Activated naive CD8-positive, alpha-beta T cell treated with anti-CD3 and anti-CD28 coated beads, Interleukin-2, amount 50 U/mL, for 16 hours (primary cell): ENCODE measurements around the gene ZAP70.

Experiments
- DNase-seq: peaks from one replicate; pipeline ENCODE4 v3.0.0-alpha.2; 2020; ENCODE audit warnings: low read depth, low spot score

Gene ZAP70

DNA sequence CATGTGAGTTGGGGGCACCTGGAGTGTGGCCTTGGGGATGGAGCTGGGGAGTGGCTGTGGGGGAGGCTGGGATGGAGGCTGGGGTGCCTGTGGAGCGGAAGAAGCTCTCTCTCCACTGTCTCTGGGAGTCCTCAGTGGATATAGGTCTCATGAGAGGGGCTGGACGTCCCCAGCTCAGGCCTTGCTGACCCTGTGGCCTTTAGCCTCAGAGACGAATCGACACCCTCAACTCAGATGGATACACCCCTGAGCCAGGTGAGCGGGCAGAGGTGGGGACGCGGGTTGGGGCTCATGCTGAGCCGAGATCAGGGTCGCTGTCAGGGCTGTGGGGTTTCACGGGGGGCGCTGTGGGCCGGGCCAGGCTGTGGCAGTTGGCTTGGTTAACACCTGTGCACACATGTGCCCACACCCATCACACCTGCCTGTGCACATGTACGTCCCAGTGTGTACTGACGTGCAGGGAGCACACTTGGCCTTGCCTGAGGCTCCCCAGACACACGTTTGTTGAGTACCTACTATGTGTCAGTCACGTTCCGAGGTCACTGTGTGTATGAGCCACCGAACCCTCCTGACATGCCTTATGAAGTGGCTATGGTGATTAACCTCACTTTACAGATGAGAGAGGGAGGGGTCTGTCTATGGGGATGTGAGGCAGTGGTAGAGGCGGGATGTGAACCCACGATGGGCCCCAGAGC, 20.1 kb downstream of the ZAP70 start:
- no peak for DNase-seq

- DNase-seq = no peak
Measured at GRCh38 chr2:97734061-97735051, 21.0 kb downstream of the ZAP70 start.

DNA sequence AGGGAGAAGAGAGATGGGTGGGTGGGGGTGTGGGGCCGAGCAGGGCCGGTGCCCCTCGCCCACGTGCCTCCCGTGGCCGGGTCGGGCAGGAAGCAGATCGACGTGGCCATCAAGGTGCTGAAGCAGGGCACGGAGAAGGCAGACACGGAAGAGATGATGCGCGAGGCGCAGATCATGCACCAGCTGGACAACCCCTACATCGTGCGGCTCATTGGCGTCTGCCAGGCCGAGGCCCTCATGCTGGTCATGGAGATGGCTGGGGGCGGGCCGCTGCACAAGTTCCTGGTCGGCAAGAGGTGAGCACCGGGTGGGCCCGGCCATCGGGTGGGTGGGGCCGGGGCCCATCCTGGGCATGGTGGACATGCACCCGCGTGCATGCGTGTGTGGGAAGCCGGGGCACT, 21.8 kb downstream of the ZAP70 start:
- DNase-seq = no peak

DNA sequence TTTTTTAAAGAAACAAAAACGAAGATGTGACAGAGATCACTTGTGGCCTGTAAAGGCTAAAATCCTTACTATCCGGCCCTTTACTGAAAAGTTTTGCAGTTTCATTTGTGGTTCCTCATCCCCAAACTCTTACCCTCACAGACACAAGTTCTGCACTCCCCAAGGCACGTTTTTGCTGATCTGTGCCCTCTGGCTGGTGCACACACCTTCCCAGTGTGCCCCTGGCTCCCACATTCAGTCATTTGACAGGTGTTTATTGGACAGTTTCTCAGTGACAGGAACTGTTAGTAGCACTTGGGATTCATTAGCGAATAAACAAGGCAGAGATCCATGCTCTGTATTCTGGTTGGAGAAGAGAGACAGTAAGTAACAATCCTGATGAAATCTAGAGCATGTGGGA, 22.8 kb downstream of the ZAP70 start:
- no peak for DNase-seq

DNA sequence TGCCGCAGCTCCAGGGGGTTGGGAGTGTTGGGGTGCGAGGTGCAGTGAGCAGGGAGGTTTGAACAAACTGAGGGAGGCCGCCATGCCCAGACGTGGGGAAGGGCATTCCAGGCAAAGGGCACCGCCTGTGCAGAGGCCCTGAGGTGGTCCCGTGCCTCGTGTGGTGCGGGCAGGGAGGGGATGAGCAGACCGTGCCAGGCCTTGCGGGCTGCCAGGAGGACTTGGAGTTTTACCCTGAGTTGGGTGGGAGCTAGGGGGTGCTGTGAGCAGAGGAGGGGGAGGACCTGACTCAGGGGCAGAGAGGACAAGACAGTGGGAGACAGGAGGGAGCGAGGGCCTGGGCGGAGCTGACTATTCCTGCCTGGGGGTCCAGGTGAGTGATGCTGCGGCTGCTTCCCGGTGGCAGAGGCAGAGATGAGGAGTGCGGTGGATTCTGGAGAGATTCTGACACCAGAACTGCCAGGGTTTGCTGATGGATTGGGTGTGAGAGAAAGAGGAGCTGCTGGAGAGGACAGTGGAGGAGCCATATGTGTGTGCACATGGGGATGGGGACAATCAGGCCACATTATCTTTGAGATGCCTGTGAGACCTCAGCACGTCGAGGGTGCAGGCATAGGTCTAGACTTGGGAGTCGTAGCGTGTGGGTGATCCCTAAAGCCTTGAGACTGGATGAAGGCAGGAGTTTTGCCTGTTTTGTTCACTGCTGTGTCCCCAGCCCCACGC, 23.4 kb downstream of the ZAP70 start:
- no peak for DNase-seq

- no peak for DNase-seq
Measured at GRCh38 chr2:97737421-97738178, 24.2 kb downstream of the ZAP70 start.

- no peak for DNase-seq
Measured at GRCh38 chr2:97738179-97739019, 25.0 kb downstream of the ZAP70 start.

- no peak for DNase-seq
Measured at GRCh38 chr2:97739020-97739892, 25.9 kb downstream of the ZAP70 start.

DNA sequence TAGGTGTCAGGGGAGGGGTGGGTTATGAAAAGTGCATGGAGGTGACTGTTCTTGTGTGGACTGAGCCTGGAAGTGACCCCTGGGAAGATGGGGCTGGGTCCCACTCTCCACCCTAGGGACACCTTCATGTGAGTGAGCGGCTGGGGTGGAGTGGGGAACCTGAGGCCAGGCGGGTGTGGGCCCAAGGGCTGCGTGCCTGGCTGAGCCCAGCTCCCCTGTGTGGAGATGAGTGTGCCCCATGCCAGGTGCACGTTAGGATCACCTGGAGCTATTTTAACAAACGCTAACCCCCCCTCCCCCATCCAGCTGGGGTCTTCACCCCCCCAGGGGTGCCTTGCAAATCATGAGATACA, 26.5 kb downstream of the ZAP70 start:
- no peak for DNase-seq

- DNase-seq = no peak
Measured at GRCh38 chr2:97740590-97741182, 27.3 kb downstream of the ZAP70 start.

DNA sequence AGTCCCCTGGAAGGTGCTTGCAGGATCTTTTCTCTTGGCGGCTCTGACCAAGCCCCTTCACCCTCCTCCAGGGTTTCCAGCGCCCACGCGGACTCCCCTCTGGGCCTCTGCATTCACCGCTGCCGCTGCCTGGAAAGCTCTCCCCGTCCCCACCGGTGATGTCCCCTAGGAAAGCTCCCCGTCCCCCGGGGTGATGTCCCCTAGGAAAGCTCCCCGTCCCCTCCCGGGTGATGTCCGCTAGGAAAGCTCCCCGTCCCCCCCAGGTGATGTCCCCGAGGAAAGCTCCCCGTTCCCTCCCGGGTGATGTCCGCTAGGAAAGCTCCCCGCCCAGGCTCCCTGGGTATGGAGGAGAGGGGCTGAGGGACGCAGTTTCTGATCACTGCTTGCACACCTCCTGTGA, 27.9 kb downstream of the ZAP70 start:
- DNase-seq = no peak

DNA sequence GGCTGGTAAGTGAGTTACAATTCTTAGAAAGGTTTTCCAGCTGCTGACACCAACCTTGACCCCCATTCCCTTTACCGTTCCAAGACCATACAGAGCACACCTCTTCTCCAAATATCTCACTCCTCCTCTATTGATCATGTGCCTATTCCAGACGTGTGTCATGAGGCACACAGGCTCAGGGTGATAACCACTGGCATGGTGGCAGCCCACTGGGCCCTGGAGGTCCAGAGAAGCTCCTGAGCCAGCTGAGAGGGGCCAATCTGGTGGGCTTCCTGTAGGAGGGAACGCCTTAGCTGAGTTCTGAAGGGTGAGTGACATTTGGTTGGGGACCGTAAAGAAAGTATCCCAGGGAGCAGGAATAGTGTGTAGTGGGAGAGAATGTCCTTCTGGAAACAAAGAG, 28.3 kb downstream of the ZAP70 start:
- no peak for DNase-seq

DNA sequence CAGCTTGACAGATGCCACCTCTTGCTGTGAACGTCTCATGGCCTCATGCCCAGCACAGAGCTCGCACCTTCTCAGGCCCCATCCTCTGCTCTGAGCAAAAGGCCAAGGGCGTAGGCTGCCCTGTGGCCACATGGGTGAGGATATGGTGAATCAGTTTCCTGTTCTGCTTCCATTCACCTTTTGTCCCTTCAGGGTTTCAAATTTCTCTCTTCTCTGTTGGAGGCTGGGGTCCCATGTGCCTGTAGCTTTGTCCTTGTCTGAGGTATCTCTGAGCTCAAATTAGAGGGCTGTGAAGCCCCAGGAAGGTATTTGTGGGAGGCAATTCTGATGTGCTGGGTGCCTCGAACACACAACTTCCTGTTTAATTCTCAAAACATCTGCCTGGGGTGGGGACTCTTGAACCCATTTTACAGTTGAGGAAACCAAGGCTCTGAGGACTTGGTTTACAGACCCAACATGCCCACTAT, 29.0 kb downstream of the ZAP70 start:
- DNase-seq = no peak

DNA sequence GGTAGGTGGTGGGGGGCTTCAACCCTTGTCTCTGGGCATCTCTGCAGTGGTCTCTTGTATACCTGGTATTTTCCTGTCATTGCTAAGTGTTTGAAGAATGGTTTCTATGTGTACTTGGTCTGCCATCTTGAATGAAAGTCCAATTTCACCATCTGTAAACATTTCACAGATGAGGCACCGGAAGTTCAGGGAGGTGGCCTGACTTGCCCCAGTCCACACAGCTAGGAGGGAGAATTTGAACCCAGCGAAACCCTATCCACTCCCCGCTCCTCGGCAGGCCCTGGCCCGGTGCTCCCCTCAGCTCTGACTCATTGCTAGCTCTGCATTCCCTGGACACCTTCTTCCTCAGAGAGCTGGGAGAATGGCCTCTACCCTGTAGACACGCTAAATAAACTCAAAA, 30.5 kb downstream of the ZAP70 start:
- DNase-seq = no peak

GRCh38 chr2:97745474-97746174, 32.2 kb downstream of the ZAP70 start:
- no peak for DNase-seq

DNA sequence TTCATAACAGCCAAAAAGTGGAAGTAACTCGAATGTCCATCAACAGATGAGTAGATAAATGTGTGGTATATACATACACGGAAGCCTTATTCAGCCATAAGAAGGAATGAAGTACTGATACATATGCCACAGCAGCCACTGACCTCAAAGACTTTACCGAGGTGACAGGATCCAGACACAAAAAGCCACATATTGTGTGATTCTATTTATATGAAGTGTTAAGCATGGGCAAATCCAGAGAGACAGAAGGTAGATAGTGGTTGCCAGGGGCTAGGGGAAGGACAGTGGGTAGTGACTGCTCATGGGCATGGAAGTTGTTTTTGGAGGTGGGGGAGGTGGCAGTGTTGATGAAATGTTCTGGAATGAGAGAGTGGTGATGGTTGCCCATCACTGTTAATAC, 33.9 kb downstream of the ZAP70 start:
- DNase-seq = no peak

DNA sequence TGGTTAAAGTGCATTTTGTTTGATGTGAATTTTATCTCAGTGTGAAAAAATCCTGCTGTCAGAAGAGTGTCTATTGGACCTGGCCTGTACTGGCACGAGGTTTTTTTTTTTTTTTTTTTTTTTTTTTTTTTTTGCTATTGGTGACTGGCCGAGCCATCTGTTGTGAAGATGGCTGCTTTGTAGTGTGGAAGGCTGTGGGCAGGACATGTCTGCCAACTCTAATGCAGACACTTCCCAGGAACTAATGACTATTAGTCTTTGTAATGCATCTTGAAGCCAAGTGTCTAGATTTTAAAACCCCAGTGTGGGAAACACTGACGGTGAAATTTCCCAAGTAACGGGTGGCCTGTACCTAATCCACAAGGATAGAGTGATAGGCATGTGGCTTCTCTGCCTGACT, 34.3 kb downstream of the ZAP70 start:
- no peak for DNase-seq

DNA sequence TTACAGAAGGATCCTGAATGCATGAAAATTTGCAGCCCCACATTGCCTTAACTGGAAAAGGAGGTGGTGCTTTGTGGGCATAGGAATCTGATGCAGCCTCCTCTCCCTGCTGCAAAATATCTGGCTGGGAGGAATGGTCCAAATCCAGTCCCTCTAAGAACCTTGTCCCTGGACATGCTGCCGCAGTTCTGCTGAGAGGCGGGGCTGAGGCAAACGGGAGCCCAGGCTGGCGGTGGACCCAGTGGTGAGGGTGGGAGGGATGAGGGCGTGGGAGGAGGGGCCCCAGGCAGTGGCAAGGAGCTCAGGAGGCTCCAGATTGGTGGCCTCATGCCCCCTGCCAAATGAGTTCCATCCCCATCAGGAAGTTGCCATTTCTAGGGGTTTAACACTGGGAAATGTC, 36.2 kb downstream of the ZAP70 start:
- no peak for DNase-seq

DNA sequence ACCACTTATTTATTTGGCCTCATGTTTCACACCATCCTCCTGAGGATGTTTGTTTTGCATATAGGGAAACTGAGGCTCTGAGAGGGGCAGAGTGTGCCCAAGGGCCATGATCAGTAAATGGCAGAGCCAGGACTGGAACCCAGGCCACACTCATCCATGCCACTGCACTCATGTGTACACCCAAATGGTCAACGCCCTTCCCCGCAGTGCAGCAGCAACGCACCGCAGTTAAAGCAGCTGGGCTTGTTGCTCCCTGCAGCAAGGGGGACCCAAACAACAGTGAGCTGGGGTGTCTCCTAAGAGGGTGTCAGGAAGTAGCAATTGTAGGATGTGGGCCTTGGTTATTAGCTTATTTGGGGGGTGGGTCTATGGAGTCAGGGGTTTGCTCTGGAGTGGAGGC, 36.6 kb downstream of the ZAP70 start:
- DNase-seq = no peak
